ENCODE measurements around the gene POLA1.

DNA sequence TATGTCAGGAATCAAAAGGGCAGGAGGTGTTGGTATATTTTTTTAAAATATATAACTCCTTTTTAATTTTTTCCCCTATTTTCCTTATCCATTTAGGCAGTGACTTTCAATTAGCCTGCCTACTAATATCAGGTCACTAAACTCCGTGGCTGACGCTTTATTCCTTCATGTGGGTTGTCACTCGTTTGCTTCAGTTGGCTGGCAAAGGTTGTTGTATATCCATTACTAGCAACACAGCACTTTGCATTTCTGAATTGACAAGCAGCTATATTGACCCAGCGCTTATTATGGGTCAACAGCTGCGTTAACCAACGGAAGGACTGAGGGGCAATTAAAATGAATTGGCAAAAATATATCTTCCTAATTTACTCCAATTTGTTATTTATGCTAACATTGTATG lies 234.4 kb downstream of the POLA1 start:
- TF ChIP-seq CTCF (IDR thresholded peaks at IDR 0.05) (no peak), POLR2A (IDR thresholded peaks at IDR 0.05) (no peak)

All from thyroid gland (tissue), 4 donors.